HFFc6 (cell line): ENCODE results near the gene BAD. TPM values are rescaled to one million over a fixed set of nuclear protein-coding genes. Genes with fewer than 3 reads are reported as not detected.

Experiments
- DNase-seq: peaks from one replicate; pipeline ENCODE4 v3.0.0-alpha.2; 2018
- H3K27ac Mint-ChIP-seq: 2 replicates; pipeline ENCODE4 v1.8.0; 2020; ENCODE audit warnings: mild to moderate bottlenecking, mixed read lengths
- H3K27me3 Mint-ChIP-seq: 2 replicates; pipeline ENCODE4 v1.8.0; 2021; ENCODE audit warnings: mild to moderate bottlenecking, moderate library complexity, mixed read lengths; ENCODE audit not compliant: insufficient read depth
- H3K36me3 Mint-ChIP-seq: 2 replicates; pipeline ENCODE4 v1.8.0; 2021; ENCODE audit warnings: low read depth, mixed read lengths
- H3K4me1 Mint-ChIP-seq: 2 replicates; pipeline ENCODE4 v1.8.0; 2020; ENCODE audit warnings: low read depth, mixed read lengths
- H3K4me3 Mint-ChIP-seq: 2 replicates; pipeline ENCODE4 v1.8.0; 2020; ENCODE audit warnings: mild to moderate bottlenecking, moderate library complexity, mixed read lengths
- H3K9me3 Mint-ChIP-seq: 2 replicates; pipeline ENCODE4 v1.8.0; 2020; ENCODE audit warnings: mild to moderate bottlenecking, mixed read lengths
- total RNA-seq, 6 experiments: library from RNA; stranded (reverse); fragmentation: NEBNext Ultra II Directional; extraction: Animal tissue kit (Norgen Biotek cat#: 25700); gene quantifications; 2 replicates in 1 of 6; 3 replicates in 5 of 6; pipeline ENCODE4 v1.2.3, GENCODE V29; 2021
- TF ChIP-seq, protein P1 (sequence below): fragments of 200-600 bp; sonication (generic); IDR thresholded peaks from 2 replicates; pipeline ENCODE4 v1.5.0; 2021; ENCODE audit warnings: antibody characterized with exemption, mild to moderate bottlenecking

Gene BAD
- total RNA-seq, 6 experiments from 2014 or later = 65.9 to 75.0 (median 68.8) TPM

DNA sequence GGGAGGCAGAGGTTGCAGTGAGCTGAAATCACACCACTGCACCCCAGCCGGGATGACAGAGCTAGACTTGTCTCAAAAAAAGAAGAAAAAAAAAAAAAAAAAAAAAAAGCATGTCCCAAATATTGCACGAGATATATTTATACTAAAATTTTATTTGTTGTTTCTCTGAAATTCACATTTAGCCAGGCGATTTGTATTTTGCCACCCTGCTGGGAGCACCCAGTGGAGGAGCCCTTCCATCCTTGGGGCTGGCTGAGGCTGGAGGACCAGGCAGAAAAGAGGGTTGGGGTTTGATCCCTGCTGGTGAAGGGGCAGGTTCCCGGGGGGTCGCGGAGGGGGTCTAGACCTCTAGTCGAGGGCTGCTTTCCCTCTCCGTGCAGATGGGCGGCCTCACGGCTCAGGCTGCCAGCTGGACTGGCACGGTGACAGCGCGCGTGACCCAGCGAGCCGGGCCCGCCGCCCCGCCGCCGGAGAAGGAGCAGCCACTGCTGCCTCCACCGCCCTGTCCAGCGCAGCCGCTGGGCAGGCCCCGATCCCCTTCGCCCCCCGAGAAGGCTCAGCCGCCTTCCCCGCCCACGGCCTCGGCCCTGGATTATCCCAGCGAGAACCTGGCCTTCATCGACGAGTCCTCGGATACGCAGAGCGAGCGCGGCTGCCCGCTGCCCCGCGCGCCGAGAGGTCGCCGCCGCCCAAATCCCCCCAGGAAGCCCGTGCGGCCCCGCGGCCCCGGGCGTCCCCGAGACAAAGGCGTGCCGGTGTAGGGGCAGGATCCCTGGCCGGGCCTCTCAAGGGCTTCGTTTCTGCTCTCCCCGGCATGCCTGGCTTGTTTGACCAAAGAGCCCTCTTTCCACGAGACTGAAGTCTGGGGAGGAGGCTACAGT, 14.7 kb upstream of the BAD start:
- no peak for DNase-seq
- Mint-ChIP-seq H3K9me3 (no peaks in the 10 kb centered on the region), H3K4me1 (peaks cover 11% of the 10 kb centered on the region), H3K36me3 (no peaks in the 10 kb centered on the region), H3K27ac (no peak overlapping the region), H3K4me3 (peak overlapping the region; percentile 78; the same call in 1 of the 2 replicates), H3K27me3 (peaks cover 56% of the 10 kb centered on the region)
- TF ChIP-seq, protein P1, sequence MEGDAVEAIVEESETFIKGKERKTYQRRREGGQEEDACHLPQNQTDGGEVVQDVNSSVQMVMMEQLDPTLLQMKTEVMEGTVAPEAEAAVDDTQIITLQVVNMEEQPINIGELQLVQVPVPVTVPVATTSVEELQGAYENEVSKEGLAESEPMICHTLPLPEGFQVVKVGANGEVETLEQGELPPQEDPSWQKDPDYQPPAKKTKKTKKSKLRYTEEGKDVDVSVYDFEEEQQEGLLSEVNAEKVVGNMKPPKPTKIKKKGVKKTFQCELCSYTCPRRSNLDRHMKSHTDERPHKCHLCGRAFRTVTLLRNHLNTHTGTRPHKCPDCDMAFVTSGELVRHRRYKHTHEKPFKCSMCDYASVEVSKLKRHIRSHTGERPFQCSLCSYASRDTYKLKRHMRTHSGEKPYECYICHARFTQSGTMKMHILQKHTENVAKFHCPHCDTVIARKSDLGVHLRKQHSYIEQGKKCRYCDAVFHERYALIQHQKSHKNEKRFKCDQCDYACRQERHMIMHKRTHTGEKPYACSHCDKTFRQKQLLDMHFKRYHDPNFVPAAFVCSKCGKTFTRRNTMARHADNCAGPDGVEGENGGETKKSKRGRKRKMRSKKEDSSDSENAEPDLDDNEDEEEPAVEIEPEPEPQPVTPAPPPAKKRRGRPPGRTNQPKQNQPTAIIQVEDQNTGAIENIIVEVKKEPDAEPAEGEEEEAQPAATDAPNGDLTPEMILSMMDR = no peak

DNA sequence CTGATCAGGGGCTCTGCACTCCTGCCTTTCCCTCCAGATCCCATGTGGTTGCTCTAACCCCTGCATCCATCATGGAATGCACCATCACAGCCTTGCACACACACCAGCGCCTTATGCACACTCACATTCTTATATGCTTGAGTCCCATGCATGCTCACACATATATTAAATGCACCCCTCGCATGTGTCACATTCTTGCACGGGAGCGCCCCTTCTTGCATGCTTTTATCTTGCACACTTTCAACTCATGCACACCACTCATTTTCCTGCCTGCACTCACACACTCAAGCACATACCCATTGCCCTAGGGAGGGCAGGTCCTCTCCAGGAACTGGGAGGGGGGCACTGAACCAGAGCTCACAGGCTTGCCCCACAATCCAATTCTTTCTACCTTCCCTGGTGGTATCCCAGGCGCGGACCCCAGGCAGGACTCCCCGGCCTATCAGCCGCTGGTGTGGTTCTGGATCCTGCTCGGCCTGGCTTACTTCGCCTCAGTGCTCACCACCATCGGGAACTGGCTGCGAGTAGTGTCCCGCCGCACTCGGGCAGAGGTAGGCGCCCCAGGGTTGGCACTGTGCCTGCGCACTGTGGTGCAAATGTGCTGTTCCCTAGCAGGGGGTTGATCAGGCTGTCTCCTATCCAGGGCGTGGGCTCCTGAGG, 13.4 kb upstream of the BAD start:
- no peak for DNase-seq
- Mint-ChIP-seq H3K4me1 (peaks cover 8% of the 10 kb centered on the region), H3K9me3 (no peaks in the 10 kb centered on the region)

DNA sequence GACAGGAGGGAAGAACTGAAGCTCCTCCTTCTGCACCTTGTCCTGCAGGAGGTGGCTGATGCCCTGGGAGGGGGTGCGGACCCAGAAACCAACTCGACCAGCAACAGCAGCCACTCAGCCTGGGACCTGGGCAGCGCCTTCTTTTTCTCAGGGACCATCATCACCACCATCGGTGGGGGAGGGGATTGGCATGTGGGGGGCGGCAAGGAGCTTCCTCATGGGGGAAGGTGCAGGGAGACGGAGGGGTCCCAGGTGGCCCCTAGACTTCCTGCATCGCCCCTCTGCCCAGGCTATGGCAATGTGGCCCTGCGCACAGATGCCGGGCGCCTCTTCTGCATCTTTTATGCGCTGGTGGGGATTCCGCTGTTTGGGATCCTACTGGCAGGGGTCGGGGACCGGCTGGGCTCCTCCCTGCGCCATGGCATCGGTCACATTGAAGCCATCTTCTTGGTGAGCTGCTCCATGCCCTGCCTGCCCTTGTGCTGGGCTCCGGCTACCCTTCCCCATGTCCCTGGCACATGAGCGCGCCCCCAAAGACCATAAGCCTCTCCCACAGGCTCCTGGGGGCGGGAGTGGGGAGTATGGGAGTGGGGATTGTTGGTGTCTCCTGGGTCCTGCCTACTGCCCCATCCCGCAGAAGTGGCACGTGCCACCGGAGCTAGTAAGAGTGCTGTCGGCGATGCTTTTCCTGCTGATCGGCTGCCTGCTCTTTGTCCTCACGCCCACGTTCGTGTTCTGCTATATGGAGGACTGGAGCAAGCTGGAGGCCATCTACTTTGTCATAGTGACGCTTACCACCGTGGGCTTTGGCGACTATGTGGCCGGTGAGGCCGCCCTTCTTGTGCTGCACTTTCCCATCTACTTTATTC, 12.6 kb upstream of the BAD start:
- peaks cover 72% of the 10 kb centered on the region for H3K27me3 Mint-ChIP-seq
- H3K36me3 Mint-ChIP-seq = no peaks in the 10 kb centered on the region
- no peak for DNase-seq
- H3K4me3 Mint-ChIP-seq = no peak overlapping the region
- H3K9me3 Mint-ChIP-seq = no peaks in the 10 kb centered on the region
- peaks cover 8% of the 10 kb centered on the region for H3K4me1 Mint-ChIP-seq
- TF ChIP-seq, protein P1 = no peak
- H3K27ac Mint-ChIP-seq = no peak overlapping the region

More for the DNA sequence above, 13.4 kb upstream of the BAD start:
- Mint-ChIP-seq H3K27ac (no peak overlapping the region), H3K36me3 (no peaks in the 10 kb centered on the region), H3K27me3 (peaks cover 69% of the 10 kb centered on the region), H3K4me3 (no peak overlapping the region)
- TF ChIP-seq, protein P1 = no peak

DNA sequence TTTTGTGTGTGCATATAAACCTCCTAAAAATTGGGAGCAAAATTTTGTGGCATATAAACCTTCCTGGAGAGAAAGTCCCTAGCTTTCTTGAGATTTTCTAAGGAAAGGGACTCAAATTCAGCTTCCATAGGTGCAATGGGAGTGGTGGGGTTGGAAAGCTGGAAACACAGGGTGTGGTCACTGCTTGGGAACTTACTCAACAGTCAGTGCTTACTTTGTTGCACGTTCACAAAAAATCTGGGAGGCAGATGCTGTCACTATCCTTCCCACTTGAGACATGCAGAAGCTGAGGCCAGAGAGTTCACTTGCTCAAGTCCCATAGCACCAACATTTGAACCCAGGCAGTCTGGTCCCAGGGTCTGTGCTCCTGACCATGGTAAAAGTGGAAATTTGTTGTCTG, 11.8 kb upstream of the BAD start:
- Mint-ChIP-seq H3K9me3 (no peaks in the 10 kb centered on the region), H3K4me1 (peaks cover 8% of the 10 kb centered on the region), H3K36me3 (no peaks in the 10 kb centered on the region), H3K27ac (no peak overlapping the region), H3K27me3 (peaks cover 72% of the 10 kb centered on the region), H3K4me3 (no peak overlapping the region)
- TF ChIP-seq, protein P1 = no peak
- DNase-seq = no peak

DNA sequence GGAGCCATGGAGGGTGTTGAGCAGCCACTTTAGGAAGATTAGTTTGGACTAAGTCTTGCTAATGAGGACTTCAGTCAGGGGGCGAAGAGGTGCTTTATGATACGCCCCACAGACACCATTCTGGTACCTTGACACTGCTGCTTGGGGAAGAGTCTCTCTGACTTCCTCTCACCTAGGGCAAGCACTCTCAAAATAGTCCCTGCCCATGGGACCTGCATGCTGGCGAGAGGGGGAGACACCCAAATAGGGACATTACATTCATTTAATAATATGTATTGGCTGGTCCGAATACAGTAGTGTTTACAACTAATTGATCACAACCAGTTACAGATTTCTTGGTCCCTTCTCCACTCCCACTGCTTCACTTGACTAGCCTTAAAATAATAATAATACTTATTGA, 11.3 kb upstream of the BAD start:
- no peaks in the 10 kb centered on the region for H3K9me3 Mint-ChIP-seq
- H3K27ac Mint-ChIP-seq = no peak overlapping the region
- no peak overlapping the region for H3K4me3 Mint-ChIP-seq
- TF ChIP-seq, protein P1 = no peak
- peaks cover 5% of the 10 kb centered on the region for H3K4me1 Mint-ChIP-seq
- peaks cover 71% of the 10 kb centered on the region for H3K27me3 Mint-ChIP-seq
- no peak for DNase-seq
- no peaks in the 10 kb centered on the region for H3K36me3 Mint-ChIP-seq
